ENCODE results near the gene RILPL1.
"Not testable (repeated sequence)": the region's sequence is repeated elsewhere in the genome, so short reads cannot be mapped to it uniquely, and the experiment has no call there.

DNA sequence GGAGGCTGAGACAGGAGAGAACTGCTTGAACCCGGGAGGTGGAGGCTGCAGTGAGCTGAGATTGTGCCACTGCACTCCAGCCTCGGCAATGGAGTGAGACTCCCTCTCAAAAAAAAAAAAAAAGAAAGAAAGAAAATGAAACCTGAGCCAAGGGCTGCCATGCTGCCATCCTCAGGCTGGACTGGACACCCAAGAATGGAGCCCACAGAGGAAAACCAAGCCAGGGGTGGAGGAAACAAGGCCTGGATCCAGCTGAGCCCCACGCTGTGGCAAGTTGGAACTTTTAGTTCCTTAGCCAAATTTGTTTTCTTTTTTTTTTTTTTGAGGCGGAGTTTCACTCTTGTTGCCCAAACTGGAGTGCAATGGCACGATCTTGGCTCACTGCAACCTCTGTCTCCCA lies 52.3 kb downstream of the RILPL1 start:
- TF ChIP-seq, protein P1, sequence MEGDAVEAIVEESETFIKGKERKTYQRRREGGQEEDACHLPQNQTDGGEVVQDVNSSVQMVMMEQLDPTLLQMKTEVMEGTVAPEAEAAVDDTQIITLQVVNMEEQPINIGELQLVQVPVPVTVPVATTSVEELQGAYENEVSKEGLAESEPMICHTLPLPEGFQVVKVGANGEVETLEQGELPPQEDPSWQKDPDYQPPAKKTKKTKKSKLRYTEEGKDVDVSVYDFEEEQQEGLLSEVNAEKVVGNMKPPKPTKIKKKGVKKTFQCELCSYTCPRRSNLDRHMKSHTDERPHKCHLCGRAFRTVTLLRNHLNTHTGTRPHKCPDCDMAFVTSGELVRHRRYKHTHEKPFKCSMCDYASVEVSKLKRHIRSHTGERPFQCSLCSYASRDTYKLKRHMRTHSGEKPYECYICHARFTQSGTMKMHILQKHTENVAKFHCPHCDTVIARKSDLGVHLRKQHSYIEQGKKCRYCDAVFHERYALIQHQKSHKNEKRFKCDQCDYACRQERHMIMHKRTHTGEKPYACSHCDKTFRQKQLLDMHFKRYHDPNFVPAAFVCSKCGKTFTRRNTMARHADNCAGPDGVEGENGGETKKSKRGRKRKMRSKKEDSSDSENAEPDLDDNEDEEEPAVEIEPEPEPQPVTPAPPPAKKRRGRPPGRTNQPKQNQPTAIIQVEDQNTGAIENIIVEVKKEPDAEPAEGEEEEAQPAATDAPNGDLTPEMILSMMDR (IDR thresholded peaks at IDR 0.05), result not testable (repeated sequence)
- TF ChIP-seq POLR2A (IDR thresholded peaks at IDR 0.05), result not testable (repeated sequence)
